Measurements from ENCODE around the gene DPYSL5.

DPYSL5 gene

DNA sequence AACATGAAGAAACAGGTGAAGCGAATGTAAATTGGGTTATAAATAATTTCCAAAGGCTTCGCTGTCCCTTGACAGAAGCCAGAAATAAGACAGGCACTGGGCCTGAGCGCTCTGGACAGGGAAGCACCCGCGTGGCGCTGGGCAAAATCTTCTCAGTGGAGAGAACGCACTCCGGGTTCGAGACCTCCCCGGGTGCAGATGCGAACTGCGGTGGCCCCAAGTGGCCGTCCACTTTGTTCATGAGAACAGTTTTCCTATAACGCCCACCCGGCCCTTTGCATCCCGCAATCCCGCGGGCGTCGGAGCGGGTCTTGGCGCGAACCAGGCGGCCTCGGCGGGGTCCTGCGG, 651 bp upstream of the DPYSL5 start:
- DNase-seq (ENCODE audit: extremely low read depth, insufficient read length): no peak
- H3K4me3 ChIP-seq (replicated peaks; ENCODE audit: low read depth, low read length): no peak overlapping the region
- TF ChIP-seq, protein P1, sequence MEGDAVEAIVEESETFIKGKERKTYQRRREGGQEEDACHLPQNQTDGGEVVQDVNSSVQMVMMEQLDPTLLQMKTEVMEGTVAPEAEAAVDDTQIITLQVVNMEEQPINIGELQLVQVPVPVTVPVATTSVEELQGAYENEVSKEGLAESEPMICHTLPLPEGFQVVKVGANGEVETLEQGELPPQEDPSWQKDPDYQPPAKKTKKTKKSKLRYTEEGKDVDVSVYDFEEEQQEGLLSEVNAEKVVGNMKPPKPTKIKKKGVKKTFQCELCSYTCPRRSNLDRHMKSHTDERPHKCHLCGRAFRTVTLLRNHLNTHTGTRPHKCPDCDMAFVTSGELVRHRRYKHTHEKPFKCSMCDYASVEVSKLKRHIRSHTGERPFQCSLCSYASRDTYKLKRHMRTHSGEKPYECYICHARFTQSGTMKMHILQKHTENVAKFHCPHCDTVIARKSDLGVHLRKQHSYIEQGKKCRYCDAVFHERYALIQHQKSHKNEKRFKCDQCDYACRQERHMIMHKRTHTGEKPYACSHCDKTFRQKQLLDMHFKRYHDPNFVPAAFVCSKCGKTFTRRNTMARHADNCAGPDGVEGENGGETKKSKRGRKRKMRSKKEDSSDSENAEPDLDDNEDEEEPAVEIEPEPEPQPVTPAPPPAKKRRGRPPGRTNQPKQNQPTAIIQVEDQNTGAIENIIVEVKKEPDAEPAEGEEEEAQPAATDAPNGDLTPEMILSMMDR (IDR thresholded peaks at IDR 0.05; ENCODE audit: insufficient read depth, low read length, poor library complexity, severe bottlenecking): no peak
- H3K36me3 ChIP-seq (ENCODE audit: control insufficient read depth, insufficient read depth, low read length): no peaks in the 10 kb centered on the region
- no peaks in the 10 kb centered on the region; the same call in none of the 2 replicates for H3K27me3 ChIP-seq (replicated peaks; ENCODE audit: control insufficient read depth, insufficient read depth, low read length)

DNA sequence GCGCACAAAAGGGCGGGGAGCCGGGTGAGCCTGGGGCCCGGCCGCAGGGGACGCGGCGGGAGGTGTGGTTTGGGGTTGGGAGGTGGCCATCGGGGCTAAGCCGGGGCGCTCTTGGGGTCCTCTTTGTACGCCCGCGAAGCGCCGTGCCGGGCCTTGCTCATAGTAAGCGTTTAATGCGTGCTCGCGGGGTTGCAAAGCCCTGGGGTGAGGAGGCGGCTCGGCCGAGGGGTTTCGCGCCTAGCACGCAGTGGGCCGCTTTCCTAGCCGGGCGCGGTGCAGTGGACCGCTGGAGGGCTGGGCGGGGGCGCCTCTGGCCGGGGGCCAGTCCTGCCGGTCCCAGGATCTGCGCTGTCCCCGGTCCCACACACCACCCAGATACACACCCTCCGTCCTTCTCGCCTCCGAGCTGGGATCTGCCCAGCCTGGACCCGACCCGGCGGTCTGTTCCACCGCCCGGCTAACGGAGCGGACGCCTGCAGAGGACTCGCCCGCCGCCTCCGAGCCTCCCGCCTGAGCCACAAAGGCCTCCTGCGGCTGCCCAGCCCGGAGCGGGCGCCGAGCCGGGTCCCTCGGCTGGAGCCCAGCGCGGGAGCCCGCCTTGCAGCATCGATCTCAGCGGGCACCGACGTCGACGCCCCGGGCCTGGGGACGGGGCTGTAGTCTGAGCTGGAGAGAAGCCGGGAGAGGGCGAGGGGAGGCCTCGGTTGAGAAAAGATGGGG, 564 bp downstream of the DPYSL5 start:
- no peak for DNase-seq (ENCODE audit: extremely low read depth, insufficient read length)
- Histone ChIP-seq H3K36me3 (ENCODE audit: control insufficient read depth, insufficient read depth, low read length) (no peaks in the 10 kb centered on the region), H3K27me3 (replicated peaks; ENCODE audit: control insufficient read depth, insufficient read depth, low read length) (no peaks in the 10 kb centered on the region; the same call in none of the 2 replicates), H3K4me3 (replicated peaks; ENCODE audit: low read depth, low read length) (no peak overlapping the region)
- TF ChIP-seq, protein P1 (IDR thresholded peaks at IDR 0.05; ENCODE audit: insufficient read depth, low read length, poor library complexity, severe bottlenecking): no peak

DNA sequence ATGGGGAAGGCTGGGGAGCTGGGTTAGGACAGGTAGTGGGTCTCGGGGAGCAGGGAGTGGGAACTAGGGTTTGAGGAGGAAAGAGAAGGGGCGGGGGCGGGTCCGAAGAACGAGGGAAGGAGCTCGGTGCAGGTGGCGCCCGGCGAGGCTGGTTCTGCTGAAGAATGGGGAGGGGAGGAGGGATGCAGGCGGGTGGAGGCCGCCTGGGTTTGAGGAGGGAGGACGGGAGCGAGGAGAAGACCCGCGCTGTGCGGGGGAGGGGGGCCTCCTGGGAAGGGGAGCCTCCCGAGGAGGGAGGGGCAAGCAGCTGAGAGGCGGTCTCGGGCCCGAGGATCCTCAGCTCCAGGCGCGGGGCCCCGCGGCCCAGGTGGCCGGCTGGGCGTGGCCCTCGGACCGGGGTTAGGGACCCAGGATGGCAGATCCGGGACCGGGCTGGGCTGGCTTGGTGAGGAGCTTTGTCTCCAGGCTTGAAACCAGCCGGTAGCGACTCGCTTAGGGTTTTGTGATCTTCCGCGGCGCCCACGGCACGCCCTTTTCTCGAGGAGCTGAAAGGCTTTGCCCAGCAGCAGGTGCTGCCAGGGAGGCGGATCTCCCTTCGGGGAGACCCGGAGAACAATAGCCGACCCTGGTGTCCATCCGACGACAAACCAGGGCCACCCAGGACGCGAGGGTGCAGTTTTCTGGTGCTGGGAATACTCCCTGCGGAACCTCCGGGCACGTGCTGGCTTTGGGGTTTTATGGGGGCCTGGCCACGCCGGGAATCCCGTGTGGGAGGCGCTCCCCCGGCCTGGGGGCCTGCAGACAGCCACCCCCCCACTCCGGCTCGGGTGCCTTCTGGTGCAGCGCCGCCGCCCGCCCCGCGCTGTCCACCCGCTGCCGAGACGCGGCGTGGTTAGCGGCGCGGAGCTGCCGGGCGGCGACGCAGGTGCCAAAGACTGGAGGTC, 1.4 kb downstream of the DPYSL5 start:
- no peaks in the 10 kb centered on the region for H3K36me3 ChIP-seq (ENCODE audit: control insufficient read depth, insufficient read depth, low read length)
- H3K4me3 ChIP-seq (replicated peaks; ENCODE audit: low read depth, low read length): no peak overlapping the region
- TF ChIP-seq, protein P1 (IDR thresholded peaks at IDR 0.05; ENCODE audit: insufficient read depth, low read length, poor library complexity, severe bottlenecking): no peak
- H3K27me3 ChIP-seq (replicated peaks; ENCODE audit: control insufficient read depth, insufficient read depth, low read length): no peaks in the 10 kb centered on the region; the same call in none of the 2 replicates
- no peak for DNase-seq (ENCODE audit: extremely low read depth, insufficient read length)

DNA sequence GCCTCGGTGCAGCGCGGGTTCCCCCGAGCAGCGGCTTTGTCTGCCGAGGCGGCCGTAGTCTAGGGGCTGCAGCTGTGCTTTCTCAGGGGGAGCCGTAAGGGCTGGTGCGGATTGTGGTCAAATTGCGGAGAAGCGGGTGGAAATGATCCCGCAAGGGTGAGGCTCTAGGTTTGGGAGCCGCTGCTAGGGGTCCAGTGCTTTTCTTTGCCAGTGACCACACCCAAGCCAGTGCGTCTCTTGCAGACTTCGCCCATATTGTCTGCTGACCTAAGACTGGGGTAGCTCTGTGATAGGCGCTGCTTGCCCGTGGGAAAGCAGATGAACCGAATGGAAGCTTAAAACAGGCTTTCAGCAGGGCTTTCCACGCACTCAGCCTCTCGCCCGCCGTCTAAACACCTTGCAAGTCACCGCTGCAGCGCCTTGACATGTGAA, 2.1 kb downstream of the DPYSL5 start:
- Histone ChIP-seq H3K4me3 (replicated peaks; ENCODE audit: low read depth, low read length) (no peak overlapping the region), H3K36me3 (ENCODE audit: control insufficient read depth, insufficient read depth, low read length) (no peaks in the 10 kb centered on the region), H3K27me3 (replicated peaks; ENCODE audit: control insufficient read depth, insufficient read depth, low read length) (no peaks in the 10 kb centered on the region; the same call in none of the 2 replicates)
- TF ChIP-seq, protein P1 (IDR thresholded peaks at IDR 0.05; ENCODE audit: insufficient read depth, low read length, poor library complexity, severe bottlenecking): no peak
- DNase-seq (ENCODE audit: extremely low read depth, insufficient read length): no peak

DNA sequence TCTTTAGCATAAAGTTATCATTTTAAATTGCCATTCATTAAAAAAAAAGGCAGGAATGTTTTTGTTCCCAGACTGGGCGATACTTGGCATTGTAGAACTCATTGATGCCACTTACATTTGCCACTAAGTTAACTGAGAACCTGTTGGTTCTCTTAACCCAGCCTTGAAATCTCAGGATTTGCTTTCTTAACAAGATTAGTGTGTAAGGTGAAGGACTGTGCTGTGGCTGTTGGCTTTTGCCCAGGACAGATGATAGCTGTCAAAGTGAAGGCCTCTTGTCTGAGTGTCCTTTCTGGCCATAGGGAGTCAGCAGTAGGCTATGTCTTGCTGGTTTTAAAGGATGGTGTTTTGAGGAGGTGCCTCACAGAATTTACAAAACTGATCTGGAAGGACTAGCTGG, 2.6 kb downstream of the DPYSL5 start:
- DNase-seq (ENCODE audit: extremely low read depth, insufficient read length): no peak
- TF ChIP-seq, protein P1 (IDR thresholded peaks at IDR 0.05; ENCODE audit: insufficient read depth, low read length, poor library complexity, severe bottlenecking): no peak
- H3K27me3 ChIP-seq (replicated peaks; ENCODE audit: control insufficient read depth, insufficient read depth, low read length): no peaks in the 10 kb centered on the region; the same call in none of the 2 replicates
- no peaks in the 10 kb centered on the region for H3K36me3 ChIP-seq (ENCODE audit: control insufficient read depth, insufficient read depth, low read length)
- H3K4me3 ChIP-seq (replicated peaks; ENCODE audit: low read depth, low read length): no peak overlapping the region
